ENCODE results near the gene SIK1.
"Not testable (repeated sequence)": the region's sequence is repeated elsewhere in the genome, so short reads cannot be mapped to it uniquely, and the experiment has no call there.

The SIK1 gene

GRCh38 chr21:43439316-43440075 lies 12.6 kb upstream of the SIK1 start:
- DNase-seq = not testable (repeated sequence)

- not testable (repeated sequence) for DNase-seq
Measured at GRCh38 chr21:43436272-43436671, 9.3 kb upstream of the SIK1 start.

GRCh38 chr21:43433340-43434136 lies 6.6 kb upstream of the SIK1 start:
- not testable (repeated sequence) for DNase-seq

DNA sequence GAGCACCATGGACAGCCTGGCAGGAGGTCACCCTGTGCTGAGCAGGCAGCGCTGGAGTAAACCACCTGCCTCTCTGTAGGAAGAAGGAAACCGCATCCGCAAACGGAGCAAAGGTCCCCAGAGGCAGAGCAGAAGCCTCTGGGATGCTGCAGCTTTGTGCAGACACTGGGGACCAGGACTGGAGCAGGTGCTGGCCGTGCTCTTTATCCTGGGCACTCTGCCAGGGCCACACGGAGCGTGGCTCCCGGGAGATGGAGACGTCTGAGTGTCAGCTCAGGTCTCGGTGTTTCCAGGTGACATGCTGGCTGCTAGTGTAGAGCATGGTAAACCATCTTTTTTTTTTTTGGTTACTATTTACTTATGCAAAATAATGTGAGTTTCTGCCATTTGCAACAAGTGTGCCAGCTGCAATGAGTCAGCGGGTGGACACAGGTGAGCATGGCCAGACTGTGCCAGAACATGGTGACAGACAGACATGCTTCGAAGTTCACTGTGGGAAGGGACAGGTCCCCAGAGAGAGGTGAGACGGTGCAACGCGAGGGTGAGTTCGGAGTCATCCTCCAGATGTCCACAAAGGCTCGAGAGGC lies 4.0 kb upstream of the SIK1 start:
- not testable (repeated sequence) for DNase-seq

GRCh38 chr21:43428964-43429363 lies 2.0 kb upstream of the SIK1 start:
- not testable (repeated sequence) for DNase-seq

DNA sequence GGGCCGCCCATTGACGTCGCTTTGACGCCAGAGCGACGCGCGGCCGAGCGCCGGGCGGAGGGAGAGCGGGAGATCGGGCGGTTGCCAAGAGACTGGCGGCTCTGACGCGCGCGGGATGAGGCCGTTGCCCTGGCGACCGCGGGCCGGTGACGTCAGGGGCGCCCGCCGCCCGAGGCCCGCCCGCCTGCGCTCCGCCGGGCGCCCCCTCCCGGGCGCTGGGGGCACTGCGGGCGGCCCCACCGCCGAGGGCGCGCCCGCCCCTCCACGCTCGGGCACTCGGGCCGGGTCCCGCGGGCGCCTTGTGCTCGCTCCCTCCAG lies 270 bp upstream of the SIK1 start:
- DNase-seq = not testable (repeated sequence)

DNA sequence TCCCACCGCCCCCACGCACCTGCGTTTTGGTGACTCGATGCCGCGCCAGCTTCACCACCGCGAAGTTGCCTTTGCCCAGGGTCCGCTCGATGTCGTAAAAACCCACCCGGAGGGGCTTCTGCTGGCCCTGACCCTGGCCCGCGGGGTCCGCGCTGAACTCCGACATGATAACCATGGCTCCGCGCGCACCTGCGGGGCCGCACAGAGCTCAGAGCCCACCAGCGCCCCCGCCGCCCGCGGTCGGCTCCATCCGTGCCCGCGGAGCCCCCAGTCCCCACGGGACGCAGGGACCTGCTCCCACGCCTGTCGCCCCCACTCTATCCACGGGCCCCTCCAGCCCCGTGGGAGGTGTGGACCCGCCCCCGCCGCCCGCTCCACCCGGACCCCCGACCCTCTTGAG lies 927 bp downstream of the SIK1 start:
- DNase-seq = not testable (repeated sequence)

- DNase-seq = not testable (repeated sequence)
Measured at GRCh38 chr21:43419475-43419874, 7.5 kb downstream of the SIK1 start.

- DNase-seq = not testable (repeated sequence)
Measured at GRCh38 chr21:43414576-43414975, 12.4 kb downstream of the SIK1 start.

DNA sequence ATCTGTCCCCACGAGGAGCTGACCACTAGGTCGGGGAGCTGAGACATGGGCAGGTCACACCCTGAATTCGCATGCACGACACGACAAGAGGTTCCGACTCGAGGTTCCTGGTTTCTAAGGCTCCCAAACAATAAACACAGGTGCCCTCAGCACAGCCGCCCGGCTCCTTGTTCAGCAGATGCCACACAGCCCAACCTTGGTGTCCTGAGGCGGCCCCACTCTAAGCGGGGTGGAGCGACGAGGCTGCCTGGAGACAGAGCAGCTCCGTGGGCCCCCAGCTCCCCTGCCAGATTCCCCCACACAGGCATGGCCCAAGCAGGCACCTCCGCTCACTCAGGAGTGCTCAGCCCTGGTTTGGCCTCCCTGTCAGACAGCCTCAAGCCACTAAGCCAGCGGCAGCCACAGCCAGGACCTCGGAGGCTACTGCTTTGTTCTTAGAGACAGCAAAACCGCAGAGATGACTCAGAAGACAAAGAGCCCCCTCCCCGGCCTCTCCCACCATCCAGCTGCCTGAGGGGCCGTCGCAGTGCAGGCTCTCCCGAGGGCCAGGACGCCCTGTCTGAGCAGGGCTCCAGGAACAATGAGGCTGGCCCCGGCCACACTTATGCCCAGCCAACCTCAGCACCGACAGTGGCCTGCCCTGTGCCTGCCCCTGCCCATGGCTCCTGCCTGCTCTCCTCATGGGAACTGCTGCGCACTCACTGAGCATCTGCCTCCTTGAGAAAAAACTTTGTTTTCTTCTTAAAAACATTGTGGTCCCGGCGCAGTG lies 14.7 kb downstream of the SIK1 start:
- DNase-seq = not testable (repeated sequence)

DNA sequence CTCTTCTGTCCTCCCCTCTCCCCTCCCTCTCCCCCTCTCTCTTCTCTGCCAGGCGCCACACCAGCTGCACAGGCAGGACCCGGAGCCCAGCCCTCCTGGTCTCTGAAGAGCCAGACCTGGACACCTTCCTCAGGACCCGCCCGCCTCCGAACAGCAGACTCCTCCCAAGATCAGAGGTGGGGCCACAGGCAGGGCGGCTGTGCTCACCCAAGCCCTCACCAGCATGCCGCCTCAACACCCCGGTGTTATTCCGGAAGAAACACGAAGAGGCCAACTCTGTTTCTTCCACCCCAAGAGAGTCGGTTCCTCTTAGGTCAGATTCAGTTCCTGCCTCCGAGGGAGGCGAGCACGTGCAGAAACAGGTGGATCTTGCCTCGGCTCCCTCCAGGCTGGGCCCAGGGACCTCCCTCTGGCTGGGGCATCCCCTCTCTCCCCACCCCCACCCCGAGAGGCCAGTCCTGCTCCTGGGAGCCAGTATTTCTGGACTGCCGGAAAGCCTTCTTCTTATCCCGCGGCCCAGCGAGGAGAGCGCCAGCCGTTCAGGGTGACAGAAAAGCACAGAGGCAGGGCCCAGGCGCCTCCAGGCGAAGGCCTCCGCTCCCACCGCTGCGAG lies 16.4 kb downstream of the SIK1 start:
- not testable (repeated sequence) for DNase-seq

GRCh38 chr21:43407139-43407538 lies 19.8 kb downstream of the SIK1 start:
- not testable (repeated sequence) for DNase-seq

DNA sequence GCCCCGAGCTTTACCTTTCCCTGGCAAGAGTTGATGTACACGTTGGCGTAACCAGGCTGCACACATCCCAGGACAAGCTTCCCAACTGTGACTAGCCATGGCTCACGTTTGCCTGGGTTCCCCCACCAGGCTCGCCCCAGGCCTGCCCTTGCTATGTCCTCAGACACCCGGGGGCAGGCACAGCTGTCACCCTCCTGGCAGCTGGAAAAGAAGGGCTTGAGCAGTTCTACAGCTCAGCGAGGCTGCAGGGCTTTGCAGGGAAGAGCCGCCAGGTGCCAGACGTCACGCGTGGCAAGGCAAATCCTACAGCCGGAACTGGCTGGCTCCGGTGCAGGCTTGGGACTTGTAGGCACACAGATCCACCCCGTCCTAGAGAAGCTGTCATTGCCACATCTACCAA lies 22.5 kb downstream of the SIK1 start:
- not testable (repeated sequence) for DNase-seq

GRCh38 chr21:43403651-43404430 lies 23.1 kb downstream of the SIK1 start:
- DNase-seq = not testable (repeated sequence)

DNA sequence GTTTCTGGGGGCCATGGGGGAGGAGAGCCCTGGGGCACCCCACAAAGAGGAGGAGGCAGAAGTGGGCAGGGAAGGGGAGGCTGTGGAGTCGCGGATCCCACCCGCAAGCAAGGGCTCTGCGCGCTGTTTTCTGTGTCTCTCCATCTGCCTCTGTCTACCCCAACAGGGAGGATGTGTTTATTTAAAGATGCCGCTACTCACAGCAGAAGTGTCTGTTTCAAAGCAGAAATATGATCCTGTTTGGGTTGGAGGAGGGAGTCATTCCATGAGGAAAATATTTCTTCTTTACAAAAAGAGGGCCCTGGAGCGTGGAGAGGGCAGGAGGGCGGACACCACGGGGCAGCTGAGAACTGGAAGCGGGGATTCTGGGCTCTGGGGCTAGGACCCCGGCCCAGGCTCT lies 25.8 kb downstream of the SIK1 start:
- not testable (repeated sequence) for DNase-seq

- not testable (repeated sequence) for DNase-seq
Measured at GRCh38 chr21:43399595-43400015, 27.3 kb downstream of the SIK1 start.

DNA sequence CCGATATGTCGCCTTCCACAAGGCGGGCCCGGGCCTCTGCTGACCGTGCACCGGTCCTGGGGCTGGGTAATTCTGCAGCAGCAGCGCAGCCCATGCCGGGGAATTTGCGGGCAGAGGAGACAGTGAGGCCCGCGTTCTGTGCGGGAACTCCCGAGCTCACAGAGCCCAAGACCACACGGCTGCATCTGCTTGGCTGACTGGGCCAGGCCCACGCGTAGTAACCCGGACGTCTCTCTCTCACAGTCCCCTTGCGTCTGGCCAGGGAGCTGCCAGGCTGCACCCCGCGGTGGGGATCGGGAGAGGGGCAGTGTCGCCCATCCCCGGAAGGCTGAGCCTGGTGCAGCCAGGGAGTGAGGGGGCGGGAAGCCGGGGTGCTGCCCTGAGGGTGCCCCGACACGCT lies 27.8 kb downstream of the SIK1 start:
- not testable (repeated sequence) for DNase-seq

GRCh38 chr21:43398533-43398932 lies 28.4 kb downstream of the SIK1 start:
- DNase-seq = not testable (repeated sequence)

DNA sequence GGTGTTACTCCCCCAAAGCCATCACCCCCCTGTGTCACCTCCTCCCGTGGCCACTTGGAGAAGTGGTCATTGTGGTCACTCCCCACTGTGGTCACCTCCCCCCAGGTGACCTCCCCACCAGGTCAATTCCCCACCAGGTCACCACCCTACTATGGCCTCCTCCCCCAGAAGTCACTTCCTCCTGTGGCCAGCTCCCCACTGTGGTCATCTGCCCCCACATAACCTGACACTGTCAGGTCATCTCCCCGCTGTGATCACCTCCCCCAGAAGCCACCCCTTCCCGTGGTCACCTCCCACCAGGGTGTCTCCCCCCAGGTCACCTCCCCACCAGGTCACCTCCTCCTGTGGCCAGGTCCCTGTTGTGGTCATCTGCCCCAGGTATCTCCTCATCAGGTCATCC lies 28.9 kb downstream of the SIK1 start:
- DNase-seq = not testable (repeated sequence)

- DNase-seq = not testable (repeated sequence)
Measured at GRCh38 chr21:43397439-43397808, 29.5 kb downstream of the SIK1 start.

- DNase-seq = not testable (repeated sequence)
Measured at GRCh38 chr21:43396788-43397438, 30.0 kb downstream of the SIK1 start.
